GM21619 (cell line): ENCODE results near the gene SS18L1.

ENCODE experiments used
- ATAC-seq: cut with Tn5 transposase; IDR thresholded peaks from one replicate; pipeline ENCODE4 v1.9.1; 2021; ENCODE audit not compliant: unreplicated experiment

SS18L1 gene

DNA sequence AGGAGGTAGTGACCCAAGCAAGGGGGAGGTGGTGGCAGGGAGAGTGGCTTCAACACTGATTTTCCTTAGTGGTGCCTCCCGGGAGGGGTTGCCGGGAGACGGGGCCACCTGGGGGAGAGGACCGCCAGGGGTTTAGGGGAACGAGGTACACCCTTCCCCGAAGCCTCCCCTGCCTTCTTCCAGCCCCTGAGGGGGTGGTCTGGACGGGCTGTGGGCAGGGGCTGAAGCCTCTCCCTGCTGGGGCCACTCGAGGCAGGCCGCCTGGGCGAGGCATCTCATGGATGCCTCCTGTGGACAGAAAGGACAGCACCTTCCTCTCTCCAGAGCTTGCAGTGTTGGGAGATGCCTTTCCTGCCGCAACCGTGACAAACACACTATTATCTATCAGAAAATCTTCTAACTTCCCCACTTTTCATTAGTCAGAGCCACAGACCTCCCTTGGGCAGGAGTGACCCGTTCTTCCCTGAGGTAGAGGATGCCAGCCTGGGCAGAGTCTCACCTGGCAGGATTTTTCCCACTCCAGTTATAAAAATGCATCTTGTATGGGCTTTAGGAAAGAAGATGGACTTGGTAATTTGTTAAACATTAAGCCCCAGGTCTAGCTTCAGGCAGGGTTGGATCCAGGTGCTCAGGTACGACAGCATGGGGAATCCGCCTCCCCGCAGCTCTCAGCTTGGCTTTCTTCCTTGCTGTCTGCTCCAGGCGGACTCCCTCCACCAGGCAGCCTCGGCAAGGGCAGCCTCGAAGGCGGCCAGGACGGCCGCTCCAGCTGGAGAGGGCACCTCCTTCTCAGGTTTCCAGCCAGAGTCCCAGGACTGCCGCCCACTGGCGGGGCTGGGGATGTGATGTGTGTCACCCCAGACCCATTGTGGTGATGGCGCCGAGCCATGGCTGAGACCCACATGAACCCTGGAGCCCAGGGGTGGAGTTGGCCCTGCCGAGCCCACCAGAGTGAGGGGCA, 65.5 kb downstream of the SS18L1 start:
- no peak for ATAC-seq

DNA sequence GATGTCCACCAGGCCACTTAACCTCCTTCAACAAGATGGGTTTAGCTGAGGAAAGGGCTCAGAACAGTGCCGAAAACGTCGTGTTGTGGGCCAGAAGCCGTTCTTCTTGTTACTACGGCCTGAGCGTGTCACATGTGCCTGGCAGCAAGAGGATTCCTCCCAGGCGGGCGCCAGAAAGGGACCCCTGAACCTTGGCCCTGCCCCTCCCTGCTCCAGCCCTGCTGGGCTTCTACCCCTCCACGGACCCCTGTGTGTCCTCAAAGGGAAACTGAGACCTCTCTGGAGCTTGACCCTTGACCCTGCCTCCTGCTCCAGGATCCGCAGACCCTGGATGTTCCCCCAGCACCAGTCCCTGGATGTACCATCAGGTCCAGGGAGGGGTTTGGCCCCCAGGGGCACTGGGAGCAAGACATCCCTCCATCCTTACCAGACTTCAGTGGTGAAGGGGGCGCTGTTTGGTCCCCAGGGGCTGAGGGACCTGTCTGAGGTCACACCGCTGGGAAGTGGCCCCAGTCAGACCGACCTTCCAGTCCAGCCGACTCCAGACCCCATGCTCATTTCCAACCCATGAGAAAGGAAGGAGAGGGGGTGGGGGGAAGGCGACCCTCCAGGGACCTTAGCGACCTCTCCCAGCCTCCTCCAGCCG, 66.4 kb downstream of the SS18L1 start:
- ATAC-seq = no peak

DNA sequence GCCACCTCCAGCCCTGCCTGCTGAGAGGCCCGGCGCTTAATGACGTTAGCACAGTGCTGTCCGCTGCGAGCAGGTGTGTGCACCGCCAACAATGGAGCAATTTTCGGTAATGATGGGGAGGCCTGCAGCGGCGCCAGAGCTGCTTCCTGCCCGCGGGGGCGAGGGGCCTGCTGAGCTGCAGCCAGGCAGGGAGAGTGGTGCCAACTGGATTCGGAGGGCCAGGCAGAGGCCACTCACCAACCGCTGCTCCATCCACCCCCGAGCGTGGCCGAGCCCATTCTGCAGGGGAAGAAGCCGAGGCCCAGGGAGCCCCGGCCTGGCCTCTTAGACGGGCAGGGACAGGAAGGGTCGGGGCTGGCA, 66.9 kb downstream of the SS18L1 start:
- no peak for ATAC-seq

DNA sequence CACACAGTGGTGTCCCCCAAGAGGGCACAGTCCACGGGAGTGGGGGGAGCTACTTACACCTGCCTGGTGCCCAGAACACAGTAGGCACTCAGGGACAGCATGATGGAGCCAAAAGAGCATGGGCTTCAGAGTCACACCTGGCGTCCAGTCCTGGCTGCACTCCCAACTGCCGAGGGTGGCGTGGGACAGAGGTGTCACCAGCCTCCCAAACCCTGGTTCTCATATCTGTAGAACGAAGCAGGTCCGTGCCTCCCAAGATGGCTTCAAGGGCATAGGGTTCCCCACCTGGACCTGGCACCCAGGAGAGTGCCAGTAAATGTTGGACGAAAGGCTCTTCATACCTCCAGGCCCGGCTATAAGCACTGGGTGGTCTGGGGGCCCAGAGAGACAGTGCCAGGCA, 67.6 kb downstream of the SS18L1 start:
- ATAC-seq = no peak

DNA sequence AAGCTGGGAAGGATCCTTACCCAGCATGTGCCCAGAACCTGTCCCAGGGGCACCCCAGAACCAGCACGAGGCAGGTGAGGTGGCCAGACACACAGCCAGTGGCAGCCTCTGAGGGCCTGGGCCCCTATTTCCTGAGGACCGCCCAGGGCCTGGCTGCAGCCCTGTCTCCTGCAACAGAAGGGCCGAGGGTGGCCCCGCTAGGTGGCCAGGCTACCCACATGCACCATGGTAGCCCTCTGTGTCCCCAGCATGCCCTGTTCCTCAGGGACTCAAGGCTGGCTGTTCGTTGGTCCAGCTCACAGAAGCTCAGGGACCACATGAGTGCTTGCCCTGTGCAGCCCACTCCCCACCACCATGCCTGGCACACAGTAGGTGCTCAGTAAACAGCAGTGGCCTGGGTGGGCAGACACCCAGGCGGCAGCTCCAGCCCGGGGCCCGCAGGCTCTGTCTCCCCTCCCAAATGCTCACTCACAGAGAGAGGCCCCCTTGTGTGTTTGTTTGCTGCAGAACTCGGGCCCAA, 68.3 kb downstream of the SS18L1 start:
- ATAC-seq = no peak

DNA sequence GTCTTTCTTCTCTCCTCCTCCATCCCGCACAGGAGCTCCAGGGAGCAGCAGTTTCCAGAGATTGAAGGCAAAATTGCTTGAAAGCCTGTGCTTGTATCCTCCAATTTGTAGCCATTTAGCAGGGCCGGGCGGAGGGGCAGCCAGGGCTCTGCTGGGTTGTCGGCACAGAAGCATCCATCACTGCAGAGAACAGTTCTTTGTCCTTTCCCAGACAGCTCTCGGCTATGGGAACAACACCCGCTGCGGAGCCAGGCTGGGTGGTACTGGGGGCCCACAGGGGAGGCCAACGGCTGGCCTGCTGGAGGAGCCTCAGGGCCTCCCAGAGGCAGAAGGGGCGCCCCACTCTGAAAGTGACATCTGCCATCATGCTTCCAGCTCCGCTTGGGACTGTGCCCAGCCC, 68.7 kb downstream of the SS18L1 start:
- no peak for ATAC-seq

DNA sequence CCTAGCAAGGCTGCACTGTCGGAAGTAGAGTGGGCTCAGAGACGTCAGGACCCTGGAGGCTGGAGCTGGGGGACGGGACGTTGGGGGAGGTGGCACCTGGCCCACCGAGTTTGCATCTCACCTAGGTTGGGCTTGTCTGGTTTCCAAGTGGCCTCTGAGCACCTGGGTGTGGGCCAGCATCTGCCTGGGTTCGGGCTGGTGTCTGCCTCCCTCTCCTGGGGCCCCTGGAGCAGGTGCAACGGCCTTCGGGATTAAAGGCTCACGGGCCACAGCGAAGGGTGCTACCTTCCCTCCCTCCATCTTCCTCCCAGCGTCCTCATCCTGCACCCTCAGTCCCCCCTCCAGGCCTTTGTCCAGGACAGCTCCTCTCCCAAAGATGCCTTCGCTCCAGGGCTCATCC, 70.5 kb downstream of the SS18L1 start:
- ATAC-seq = no peak

DNA sequence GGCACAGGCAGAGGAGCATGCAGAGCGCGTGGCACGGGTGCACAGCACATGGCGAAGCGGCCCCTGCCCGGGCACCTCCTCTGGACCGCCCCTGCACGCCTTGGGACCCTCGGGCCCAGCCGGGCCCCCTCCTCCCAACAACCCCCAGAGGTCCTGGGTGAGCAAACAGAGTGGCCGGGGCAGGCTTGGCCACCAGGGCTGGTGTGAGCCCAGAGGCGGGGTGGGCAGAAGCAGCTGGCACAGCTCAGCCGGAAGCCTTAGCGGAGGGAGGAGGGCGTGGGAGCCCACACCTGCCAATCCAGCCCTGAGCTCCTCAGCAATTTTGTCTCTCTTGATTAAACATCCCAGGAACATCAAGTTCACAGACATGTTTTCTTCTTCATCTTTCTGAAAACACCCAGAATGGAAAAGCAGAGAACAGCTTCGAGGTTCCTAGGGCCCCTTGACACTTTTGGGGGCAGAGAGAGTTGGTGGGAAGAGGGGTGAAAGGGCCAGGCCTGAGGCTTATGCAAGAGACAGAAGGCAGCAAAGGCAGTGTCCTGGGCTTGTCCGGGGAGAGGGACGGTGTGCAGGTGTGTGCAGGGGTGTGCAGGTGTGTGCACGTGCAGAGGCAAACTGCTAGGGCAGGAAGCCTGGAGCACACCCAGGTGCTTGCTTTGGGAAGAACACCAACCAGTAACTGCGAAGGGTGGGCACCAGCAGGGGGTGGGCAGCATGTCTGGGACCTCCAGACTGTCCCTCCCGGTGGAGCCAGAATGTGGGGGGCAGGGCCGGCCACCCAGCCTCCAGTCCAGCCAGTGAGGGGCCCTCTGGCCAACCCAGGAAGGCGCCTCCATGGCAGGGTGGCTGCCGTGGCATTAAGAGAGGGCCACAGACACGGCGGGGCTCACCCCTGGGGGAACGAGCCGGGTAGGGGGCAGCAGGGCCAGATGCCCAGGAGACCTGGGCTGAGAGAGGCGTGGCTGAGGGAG, 71.7 kb downstream of the SS18L1 start:
- ATAC-seq = no peak

DNA sequence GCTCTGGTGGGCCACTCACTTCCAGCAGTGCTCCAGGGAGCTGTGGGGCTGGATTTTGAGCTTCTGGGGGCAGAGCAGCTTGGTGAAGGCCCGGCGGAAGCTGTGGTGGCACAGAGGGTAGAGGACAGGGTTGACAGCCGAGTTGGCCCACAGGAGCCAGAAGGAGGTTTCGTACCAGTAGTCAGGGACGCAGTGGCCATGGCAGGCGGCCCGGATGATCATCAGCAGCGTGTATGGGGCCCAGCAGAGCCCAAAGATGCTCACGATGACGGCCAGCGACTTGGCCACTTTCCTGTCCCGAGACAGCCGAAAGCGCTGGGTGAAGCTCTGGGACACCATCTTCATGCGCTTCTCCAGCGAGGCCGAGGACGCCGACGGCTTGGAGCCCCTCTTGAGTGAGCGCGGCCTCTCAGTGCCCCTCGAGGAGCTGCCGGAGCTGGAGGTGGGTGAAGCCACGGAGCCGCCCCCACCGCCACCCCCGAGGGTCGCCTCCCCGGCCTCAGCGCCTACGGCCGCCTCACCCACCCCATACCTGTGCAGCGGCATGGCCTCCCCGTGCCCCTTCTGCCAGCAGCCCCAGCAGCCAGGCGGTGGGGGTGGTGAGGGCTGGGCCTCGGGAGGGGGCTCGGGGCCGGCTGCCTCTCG, 72.5 kb downstream of the SS18L1 start:
- ATAC-seq = no peak

DNA sequence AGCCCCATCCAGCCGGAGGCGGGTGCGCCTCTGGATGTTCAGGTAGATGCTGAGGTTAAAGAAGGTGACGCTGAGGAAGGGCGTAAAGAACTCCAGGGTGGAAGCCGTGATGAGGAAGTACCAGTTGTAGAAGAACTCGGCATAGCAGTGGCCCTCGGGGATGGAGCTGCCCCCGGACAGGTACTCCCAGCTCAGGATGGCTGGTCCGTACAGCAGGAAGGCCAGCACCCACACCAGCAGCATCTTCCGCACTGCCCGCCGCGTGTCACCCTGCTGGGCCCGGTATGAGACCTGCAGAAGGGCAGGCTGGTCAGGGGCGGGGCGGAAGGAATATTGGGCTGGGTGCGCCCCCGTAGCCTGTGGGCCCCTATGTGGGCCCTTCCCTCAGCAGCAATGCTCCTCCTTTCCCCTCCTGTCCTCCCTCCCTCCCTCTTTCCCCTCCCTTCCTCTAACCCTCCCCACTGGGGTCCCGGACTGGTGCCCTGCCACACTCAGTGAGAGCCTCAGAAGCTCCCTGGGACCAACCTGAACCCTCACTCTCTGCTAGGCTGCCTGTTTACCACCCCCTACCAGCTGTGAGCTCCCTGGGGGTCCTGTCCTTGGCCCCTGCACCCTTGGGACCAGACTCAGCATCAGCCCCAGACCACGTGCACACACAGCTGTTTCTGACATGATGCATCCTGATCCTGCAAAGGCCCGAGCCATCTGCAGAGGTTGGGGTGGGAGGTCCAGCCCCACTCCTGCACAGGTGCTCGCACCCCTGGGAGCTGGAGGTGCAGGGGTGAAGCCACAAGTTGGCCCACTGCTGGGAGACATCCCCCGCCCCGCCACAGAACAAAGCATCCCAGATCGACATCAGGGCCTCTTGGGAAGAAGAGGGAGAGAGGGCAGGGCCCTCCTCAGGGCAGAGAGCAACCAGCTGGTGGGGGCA, 73.3 kb downstream of the SS18L1 start:
- ATAC-seq = no peak

DNA sequence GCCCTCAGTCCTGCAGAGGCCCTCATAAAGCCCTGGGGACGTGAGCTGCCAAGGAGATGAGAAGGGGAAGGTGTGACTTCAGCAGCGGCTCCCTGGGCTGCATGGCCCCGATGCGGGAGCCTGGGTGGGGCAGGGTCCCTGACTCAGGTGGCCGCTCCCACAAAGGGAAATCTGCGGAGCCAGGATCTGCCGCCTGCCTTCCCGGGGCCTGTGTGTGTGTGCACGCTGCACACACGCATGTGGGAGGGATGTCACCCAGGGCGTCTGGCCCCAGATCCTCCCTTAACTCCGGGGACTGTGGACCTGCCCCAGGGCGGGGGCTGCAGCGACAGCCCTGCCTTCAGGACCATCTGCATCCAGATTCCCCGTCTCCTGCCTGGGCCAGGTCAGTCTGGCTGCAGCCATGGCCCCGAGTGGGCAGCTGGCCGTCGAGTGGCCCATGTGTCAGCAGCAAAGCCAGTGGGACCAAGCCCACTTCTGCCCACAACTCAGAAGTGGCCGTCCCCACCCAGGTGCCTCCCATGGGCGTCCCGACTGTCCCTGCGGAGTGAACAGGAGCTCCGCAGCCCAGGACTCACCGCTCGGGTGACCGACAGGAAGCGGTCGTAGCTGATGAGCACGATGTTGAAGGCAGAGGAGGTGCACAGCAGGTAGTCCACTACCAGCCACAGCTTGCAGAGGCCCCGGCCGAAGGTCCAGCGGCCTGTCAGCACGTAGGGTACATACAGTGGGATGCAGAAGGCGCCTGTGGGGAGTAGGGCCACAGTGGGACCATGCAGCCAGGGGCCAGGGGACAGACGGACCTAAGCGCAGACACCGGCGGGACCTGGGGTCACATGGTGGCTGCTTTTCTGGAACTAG, 74.6 kb downstream of the SS18L1 start:
- no peak for ATAC-seq

DNA sequence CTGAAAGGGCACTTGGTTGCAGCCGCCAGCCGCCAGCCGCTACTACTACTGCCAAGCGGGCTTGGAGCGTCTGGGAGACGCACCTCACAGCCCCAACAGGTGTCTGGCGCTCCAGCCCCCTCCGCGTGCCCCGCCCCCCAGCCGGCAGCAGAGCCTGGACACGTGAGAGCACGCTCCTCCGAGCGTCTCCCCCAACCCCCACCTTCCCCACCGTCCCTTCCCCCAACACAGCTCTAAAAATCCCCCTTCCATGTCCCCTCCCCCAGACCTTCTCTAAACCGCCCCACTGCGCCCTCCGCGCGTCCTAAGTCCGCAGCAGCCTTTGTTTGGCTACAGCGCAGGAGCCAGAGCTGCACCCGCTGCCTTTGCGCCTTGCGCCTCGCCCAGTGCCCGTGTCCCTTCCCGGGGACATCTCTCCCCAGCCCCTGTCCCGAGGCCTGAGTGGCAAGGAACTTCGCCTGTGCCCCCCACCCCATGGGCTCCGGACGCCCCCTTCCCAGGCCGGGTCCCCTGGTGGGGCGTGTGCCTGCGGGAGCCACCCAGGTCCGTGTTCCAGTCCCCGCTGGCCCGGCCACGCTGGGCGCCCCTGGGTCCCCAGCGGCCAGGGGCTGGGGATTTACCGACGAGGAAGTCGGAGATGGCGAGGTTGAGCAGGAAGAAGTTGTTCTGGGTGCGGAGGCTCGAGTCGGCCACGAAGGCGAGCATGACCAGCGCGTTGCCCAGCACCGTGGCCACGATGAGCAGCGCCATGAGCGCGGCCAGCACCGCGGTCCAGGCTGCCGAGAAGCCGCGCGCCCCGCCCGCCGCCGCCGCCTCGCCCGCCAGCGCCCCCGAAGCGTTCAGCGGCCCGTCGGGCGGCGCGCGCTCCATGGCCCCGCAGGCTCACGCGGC, 75.8 kb downstream of the SS18L1 start:
- ATAC-seq = no peak

DNA sequence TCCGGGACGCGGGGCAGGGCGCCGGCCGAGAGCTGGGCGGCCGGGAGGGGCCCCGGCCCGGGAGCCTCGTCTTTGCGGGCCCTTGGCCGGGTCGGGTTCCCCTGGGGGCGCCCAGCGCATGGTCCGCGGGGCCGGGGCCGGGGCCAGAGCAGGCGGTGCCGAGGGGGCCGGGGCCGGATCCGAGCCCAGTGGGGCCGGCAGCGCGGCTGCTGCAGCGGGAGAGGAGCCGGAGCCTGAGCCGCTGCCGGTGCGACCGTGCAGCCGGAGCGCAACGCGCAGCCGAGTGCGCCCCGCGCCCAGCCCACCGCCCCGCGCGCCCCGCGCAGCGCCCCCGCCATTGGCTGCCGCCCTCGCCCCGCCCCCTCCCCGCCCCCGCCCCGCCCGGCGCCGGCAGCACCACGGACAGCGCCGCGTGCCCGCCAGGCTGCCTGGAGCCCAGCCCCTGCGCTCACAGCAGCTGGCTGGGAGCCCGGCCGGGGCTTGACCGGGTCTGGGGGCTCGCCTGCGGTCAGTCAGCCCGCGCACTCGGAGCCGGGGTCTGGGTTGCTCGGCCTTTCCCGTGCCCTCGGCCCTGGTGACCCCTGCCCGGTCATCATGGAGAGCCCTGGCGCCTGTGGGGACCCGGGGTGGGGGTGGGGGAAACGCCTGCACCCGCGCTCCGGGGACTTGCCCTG, 76.6 kb downstream of the SS18L1 start, which contains the start of gene HRH3:
Gene HRH3 (minus strand): TSS at position 287 of the 674 bp plus-strand sequence. CDS start 308 bp downstream, outside the sequence.
- ATAC-seq = no peak

DNA sequence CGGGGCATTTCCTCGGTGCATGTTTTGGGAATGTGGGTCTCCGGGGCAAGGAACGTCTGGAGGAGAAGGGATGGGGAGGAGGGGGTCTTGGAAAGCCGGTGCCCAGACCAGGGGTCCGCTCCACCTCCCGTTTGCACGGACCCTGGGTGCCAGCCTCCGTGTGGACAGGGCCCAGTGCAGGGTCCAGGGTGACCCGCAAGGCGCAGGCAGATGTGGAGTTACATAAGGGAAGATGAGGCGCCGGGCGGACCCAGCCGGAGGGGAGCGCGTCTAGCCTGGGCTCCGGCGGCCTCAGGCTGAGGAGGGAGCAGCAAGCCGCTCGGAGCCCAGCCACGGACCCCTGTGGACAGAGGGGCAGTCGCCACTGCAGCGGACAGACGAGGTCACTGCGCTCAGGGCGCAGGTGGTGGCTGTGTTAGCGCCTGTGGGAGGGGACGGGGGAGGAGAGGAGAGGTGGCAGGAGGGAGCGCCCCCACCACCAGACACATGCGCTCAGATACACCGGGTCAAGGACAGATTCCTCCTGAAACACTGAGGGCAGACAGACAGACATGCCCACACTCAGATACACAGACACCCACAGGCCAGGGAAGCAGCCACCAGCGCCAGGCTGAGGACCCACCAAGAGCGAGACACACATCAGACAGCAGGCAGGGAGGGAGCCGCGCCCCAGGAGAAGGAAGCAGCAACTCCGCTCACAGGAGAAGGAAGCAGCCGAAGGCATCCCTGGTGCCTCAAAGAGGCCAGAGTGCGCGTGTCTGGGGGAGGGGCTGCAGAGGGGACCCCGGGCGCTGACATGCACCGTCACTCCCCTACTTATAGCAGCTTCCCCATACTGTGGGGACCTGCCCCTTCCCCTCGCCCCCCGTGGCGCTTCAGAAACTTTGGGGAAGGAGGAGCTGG, 77.3 kb downstream of the SS18L1 start:
- no peak for ATAC-seq

DNA sequence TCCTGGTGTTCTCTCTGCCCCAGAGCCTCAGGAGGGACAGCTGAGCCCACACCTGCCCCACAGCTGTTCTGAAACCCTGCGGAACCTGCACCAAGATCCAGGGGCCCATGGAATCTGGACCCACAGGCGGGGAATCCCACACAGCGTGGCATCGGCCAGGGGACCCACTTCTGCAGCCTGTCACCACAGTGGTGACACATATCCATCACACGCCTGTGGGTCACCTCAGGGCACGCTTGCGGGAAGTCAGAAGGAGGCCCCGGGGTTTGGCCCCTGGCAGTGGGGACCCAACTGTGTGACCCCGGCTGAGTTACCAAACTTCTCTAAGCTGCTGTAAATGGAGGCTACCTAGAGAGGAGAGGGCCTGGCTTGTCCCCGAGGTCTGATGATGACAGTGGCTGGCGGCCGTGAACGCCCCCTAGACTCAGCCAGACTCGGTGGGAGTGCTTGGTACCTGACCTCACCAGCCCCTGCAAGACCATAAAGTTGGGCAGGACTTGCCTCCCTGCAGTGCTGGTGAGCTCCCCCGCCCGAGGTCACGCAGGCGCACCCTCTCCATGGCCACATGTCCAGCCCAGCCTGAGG, 78.8 kb downstream of the SS18L1 start:
- ATAC-seq = no peak
